Measurements from ENCODE around the gene ZYX. TPM values are rescaled to one million over a fixed set of nuclear protein-coding genes. Genes with fewer than 3 reads are reported as not detected.
A peak's percentile ranks its signal among the peaks of the same experiment; 100 is the strongest.
"Not testable (repeated sequence)": the region's sequence is repeated elsewhere in the genome, so short reads cannot be mapped to it uniquely, and the experiment has no call there.

Gene ZYX
- total RNA-seq, 4 donors from 2014 or later, result 111 to 389 (median 146) TPM

GRCh38 chr7:143391462-143392404 lies 10.6 kb downstream of the ZYX start:
- WGBS, 2 donors (ENCODE audit: low coverage in 1 of 2), result 0 to 7% methylated on average over 3 to 5 of the region's 24 CpGs
- H3K4me3 ChIP-seq, result peak overlapping the region in 1 of 2 donors; percentile 11
- peak; percentile 95 for TF ChIP-seq POLR2AphosphoS5 (IDR thresholded peaks at IDR 0.05)
- peak; percentile 61 to 63 for TF ChIP-seq POLR2A (IDR thresholded peaks at IDR 0.05)
- no peak for TF ChIP-seq EP300 (IDR thresholded peaks at IDR 0.05)
- TF ChIP-seq CTCF (IDR thresholded peaks at IDR 0.05), result no peak
- H3K4me1 ChIP-seq, result peaks cover 3 to 87% (median 51%) of the 10 kb centered on the region in 3 donors
- peaks cover 0 to 44% of the 10 kb centered on the region in 2 donors for H3K36me3 ChIP-seq
- ATAC-seq, result peak; percentile 87
- H3K9me3 ChIP-seq, result no peaks in the 10 kb centered on the region
- no peaks in the 10 kb centered on the region for H3K27me3 ChIP-seq
- H3K27ac ChIP-seq, result peak overlapping the region; percentile 71 to 100 (median 99)

GRCh38 chr7:143392427-143392826 lies 11.3 kb downstream of the ZYX start:
- not testable (repeated sequence) for H3K27me3 ChIP-seq, ATAC-seq, H3K9me3 ChIP-seq, H3K4me3 ChIP-seq
- peak overlapping the region; percentile 71 to 100 (median 99) for H3K27ac ChIP-seq
- H3K4me1 ChIP-seq, result peaks cover 3 to 80% (median 46%) of the 10 kb centered on the region in 3 donors
- WGBS, 2 donors (ENCODE audit: low coverage in 1 of 2), result 57% methylated on average over 1 of the region's 8 CpGs; no CpG with 5 or more reads in 1 of the 2 donors
- H3K36me3 ChIP-seq, result peaks cover 0 to 37% of the 10 kb centered on the region in 2 donors

- Histone ChIP-seq H3K36me3 (peaks cover 0 to 33% of the 10 kb centered on the region in 2 donors), H3K4me1 (peaks cover 3 to 76% (median 43%) of the 10 kb centered on the region in 3 donors), H3K4me3 (no peak overlapping the region), H3K27ac (peak overlapping the region; percentile 71 to 100 (median 99)), H3K9me3 (no peaks in the 10 kb centered on the region), H3K27me3 (no peaks in the 10 kb centered on the region)
- no peak for ATAC-seq
- WGBS, 2 donors (ENCODE audit: low coverage in 1 of 2), result 80 to 89% methylated on average over 2 to 6 of the region's 6 CpGs
- no peak for TF ChIP-seq POLR2AphosphoS5 (IDR thresholded peaks at IDR 0.05)
- no peak for TF ChIP-seq POLR2A (IDR thresholded peaks at IDR 0.05)
- TF ChIP-seq EP300 (IDR thresholded peaks at IDR 0.05), result no peak
- TF ChIP-seq CTCF (IDR thresholded peaks at IDR 0.05), result no peak
These were observed 11.7 kb downstream of the ZYX start for GRCh38 chr7:143392875-143393266.

- H3K9me3 ChIP-seq, result no peaks in the 10 kb centered on the region
- no peaks in the 10 kb centered on the region for H3K27me3 ChIP-seq
- H3K4me3 ChIP-seq, result no peak overlapping the region
- WGBS, 2 donors (ENCODE audit: low coverage in 1 of 2), result 41 to 98% methylated on average over 4 to 5 of the region's 14 CpGs
- peaks cover 0 to 27% of the 10 kb centered on the region in 2 donors for H3K36me3 ChIP-seq
- H3K27ac ChIP-seq, result peak overlapping the region in 3 of 4 donors; percentile 99 to 100 (median 99)
- no peak for TF ChIP-seq EP300 (IDR thresholded peaks at IDR 0.05)
- TF ChIP-seq POLR2AphosphoS5 (IDR thresholded peaks at IDR 0.05), result peak; percentile 30
- ATAC-seq, result no peak
- H3K4me1 ChIP-seq, result peaks cover 3 to 70% (median 38%) of the 10 kb centered on the region in 3 donors
These were observed 12.3 kb downstream of the ZYX start for GRCh38 chr7:143393267-143394041.

GRCh38 chr7:143394068-143394467 lies 12.9 kb downstream of the ZYX start:
- Histone ChIP-seq H3K27ac (peak overlapping the region in 2 of 4 donors; percentile 99 to 100), H3K9me3 (no peaks in the 10 kb centered on the region), H3K4me3 (no peak overlapping the region), H3K4me1 (peaks cover 3 to 64% (median 38%) of the 10 kb centered on the region in 3 donors), H3K27me3 (no peaks in the 10 kb centered on the region), H3K36me3 (peaks cover 0 to 21% of the 10 kb centered on the region in 2 donors)
- WGBS, 2 donors (ENCODE audit: low coverage in 1 of 2), result 93 to 98% methylated on average over 5 to 6 of the region's 6 CpGs
- no peak for ATAC-seq
- TF ChIP-seq POLR2AphosphoS5 (IDR thresholded peaks at IDR 0.05), result no peak
- no peak for TF ChIP-seq EP300 (IDR thresholded peaks at IDR 0.05)
- no peak for TF ChIP-seq CTCF (IDR thresholded peaks at IDR 0.05)
- no peak for TF ChIP-seq POLR2A (IDR thresholded peaks at IDR 0.05)

Measured in gastroesophageal sphincter (tissue), 4 donors.